Activated CD8-positive, alpha-beta memory T cell treated with anti-CD3 and anti-CD28 coated beads, Interleukin-2, amount 50 U/mL, for 48 hours (primary cell): ENCODE results near the gene SHB.

Source experiments
- DNase-seq: peaks from one replicate; pipeline ENCODE4 v3.0.0-alpha.2; 2020

The SHB gene

DNA sequence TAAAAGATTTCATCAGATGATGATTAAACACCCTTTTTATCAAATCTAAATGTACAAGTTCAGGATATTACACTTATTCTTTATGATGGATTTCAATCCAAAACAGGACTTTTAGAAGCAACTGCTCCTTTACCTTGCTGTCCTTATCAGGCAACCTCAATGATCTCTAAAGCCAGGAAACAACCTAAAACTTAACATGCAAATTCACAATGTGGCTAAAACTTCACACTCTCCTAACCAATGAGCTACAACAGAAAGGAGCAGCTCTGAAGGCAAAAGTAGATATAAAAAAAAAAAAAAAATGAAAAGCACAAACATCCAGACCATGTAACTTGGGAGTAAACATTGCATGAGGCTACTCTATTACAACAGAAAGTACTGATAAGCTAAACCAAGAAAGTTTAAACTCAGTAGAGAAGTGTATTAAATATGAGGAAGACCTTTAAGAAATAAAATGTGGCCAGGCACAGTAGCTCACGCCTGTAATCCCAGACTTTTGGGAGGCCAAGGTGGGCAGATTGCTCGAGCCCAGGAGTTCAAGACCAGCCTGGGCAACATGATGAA, 188.0 kb downstream of the SHB start:
- DNase-seq: no peak

DNA sequence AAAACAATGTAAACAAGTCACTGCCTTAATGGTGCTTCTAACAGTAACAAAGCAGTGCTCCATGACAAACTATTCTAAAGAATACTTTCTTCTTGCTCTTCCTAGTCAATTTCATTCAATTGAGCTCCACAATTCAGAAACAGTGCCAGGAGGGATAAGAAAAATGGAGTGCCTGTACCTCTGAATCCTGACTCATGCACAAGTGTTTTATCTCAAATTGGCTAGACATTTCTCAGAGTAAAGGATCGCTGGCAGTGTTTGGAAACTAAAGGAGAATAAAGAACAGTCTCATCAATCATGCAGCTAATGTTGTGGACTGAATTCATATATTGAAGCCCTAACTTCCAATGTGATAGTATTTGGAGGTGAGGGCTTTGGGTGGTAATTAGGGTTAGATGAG, 192.7 kb downstream of the SHB start:
- no peak for DNase-seq

DNA sequence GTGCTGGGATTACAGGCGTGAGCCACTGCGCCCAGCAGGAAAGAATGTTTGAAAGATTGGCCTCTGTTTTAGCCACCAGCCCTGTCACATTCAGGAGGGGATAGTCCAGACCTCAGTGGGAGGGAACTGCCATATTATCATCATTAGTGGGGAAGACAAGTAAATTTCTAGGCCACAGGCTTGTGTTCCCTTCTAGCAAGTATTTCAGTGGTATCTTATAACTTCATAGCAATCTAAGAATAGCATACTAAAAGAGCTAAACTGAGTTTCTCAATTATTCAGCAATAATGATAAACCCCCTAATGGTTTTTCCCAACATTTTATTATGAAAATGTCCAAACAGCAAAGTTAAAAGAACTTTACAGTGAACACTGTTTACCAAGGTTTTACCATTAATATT, 195.1 kb downstream of the SHB start:
- no peak for DNase-seq

DNA sequence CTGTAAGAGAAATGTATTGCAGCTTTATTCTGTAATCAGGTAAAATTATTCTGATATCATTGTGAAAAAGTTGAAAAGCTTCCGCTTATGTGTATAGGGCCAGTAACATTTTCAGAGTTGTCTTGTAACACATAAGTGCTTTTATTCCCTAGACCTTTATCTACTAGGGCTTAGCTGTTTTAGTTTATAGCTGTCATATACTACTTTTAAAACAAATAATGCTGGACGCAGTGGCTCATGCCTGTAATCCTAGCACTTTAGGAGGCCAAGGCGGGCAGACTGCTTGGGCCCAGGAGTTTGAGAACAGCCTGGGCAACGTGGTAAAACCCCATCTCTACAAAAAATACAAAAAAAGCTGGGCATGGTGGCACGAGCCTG, 198.2 kb downstream of the SHB start:
- DNase-seq: no peak

DNA sequence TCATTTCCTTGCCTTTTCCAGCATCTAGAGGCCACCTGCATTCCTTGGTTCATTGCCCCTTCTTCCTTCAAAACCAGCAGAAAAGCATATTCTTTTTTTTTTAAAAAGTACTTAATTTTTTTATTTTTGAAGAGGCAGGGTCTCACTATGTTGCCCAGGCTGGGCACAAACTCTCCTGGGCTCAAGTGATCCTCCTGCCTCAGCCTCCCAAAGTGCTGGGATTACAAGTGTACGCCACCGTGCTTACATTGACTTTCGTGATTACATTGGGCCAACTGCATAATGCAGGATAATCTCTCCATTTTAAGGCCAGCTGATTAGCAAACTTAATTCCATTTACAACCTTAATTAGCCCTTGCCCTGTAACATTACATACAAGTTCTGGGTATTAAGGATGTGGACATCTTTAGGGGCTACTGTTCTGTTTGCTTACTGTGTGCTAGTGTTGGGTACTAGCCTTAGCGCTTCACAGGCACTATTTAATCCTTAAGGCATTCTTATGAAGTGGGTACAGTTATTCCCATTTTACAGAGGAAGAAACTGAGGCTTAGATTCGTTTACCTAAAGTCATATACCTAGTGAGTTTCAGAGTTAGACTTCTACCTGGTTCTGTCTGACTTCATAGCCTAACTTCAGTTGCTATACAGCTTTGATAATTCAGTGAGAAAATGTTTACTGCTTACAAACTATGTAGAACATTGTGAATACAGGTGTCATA, 198.8 kb downstream of the SHB start:
- no peak for DNase-seq
